Osteocyte (in vitro differentiated cells): ENCODE measurements around the gene GCN1. TPM values are rescaled to one million over a fixed set of nuclear protein-coding genes. Genes with fewer than 3 reads are reported as not detected.

Source experiments
- DNase-seq: peaks from one replicate; pipeline ENCODE4 v3.0.0; 2021; ENCODE audit warnings: mixed read lengths; ENCODE audit not compliant: unreplicated experiment; ENCODE audit errors: extremely low spot score
- H3K27ac Mint-ChIP-seq: one replicate; pipeline ENCODE4 v1.8.0; 2021; ENCODE audit warnings: mild to moderate bottlenecking, mixed read lengths; ENCODE audit not compliant: unreplicated experiment
- H3K27me3 Mint-ChIP-seq: one replicate; pipeline ENCODE4 v1.8.0; 2021; ENCODE audit warnings: mixed read lengths; ENCODE audit not compliant: unreplicated experiment
- H3K36me3 Mint-ChIP-seq: one replicate; pipeline ENCODE4 v1.8.0; 2021; ENCODE audit warnings: mixed read lengths; ENCODE audit not compliant: unreplicated experiment
- H3K4me1 Mint-ChIP-seq: one replicate; pipeline ENCODE4 v1.8.0; 2021; ENCODE audit warnings: mixed read lengths; ENCODE audit not compliant: unreplicated experiment
- H3K4me3 Mint-ChIP-seq: one replicate; pipeline ENCODE4 v1.8.0; 2021; ENCODE audit warnings: mild to moderate bottlenecking, moderate library complexity, mixed read lengths; ENCODE audit not compliant: unreplicated experiment
- H3K9me3 Mint-ChIP-seq: one replicate; pipeline ENCODE4 v1.8.0; 2021; ENCODE audit warnings: mixed read lengths; ENCODE audit not compliant: unreplicated experiment
- CTCF ChIP-seq: fragments of 200-600 bp; sonication (generic); IDR thresholded peaks from 2 replicates; pipeline ENCODE4 v1.5.0; 2021; ENCODE audit warnings: antibody characterized with exemption, mild to moderate bottlenecking, moderate library complexity
- total RNA-seq: library from RNA; stranded (reverse); gene quantifications from 2 replicates; pipeline ENCODE4 v1.2.1, GENCODE V29; 2021

The GCN1 gene
- total RNA-seq, 1 donor from 2014 or later: 115 TPM

GRCh38 chr12:120220838-120221575 lies 26.5 kb upstream of the GCN1 start:
- peak overlapping the region; percentile 62 for H3K27ac Mint-ChIP-seq
- TF ChIP-seq CTCF: no peak
- no peak for DNase-seq
- H3K4me3 Mint-ChIP-seq: no peak overlapping the region
- peaks cover 27% of the 10 kb centered on the region for H3K4me1 Mint-ChIP-seq
- H3K27me3 Mint-ChIP-seq: no peaks in the 10 kb centered on the region
- H3K9me3 Mint-ChIP-seq: no peaks in the 10 kb centered on the region
- peaks cover 11% of the 10 kb centered on the region for H3K36me3 Mint-ChIP-seq

- Mint-ChIP-seq H3K27me3 (no peaks in the 10 kb centered on the region), H3K27ac (no peak overlapping the region), H3K36me3 (peaks cover 23% of the 10 kb centered on the region), H3K4me1 (peaks cover 9% of the 10 kb centered on the region), H3K9me3 (no peaks in the 10 kb centered on the region), H3K4me3 (no peak overlapping the region)
- no peak for DNase-seq
- TF ChIP-seq CTCF: no peak
Measured at GRCh38 chr12:120218680-120219606, 24.4 kb upstream of the GCN1 start.

- H3K4me1 Mint-ChIP-seq: peaks cover 9% of the 10 kb centered on the region
- H3K4me3 Mint-ChIP-seq: no peak overlapping the region
- H3K27me3 Mint-ChIP-seq: no peaks in the 10 kb centered on the region
- no peak overlapping the region for H3K27ac Mint-ChIP-seq
- no peak for DNase-seq
- no peak for TF ChIP-seq CTCF
- H3K9me3 Mint-ChIP-seq: no peaks in the 10 kb centered on the region
- peaks cover 17% of the 10 kb centered on the region for H3K36me3 Mint-ChIP-seq
Measured at GRCh38 chr12:120216742-120217605, 22.5 kb upstream of the GCN1 start.

GRCh38 chr12:120215766-120216735 lies 21.5 kb upstream of the GCN1 start:
- Mint-ChIP-seq H3K36me3 (peaks cover 26% of the 10 kb centered on the region), H3K27ac (no peak overlapping the region), H3K4me3 (no peak overlapping the region), H3K4me1 (peaks cover 9% of the 10 kb centered on the region), H3K9me3 (no peaks in the 10 kb centered on the region), H3K27me3 (no peaks in the 10 kb centered on the region)
- DNase-seq: no peak
- no peak for TF ChIP-seq CTCF
